ENCODE results near the gene C1orf87.

The C1orf87 gene

DNA sequence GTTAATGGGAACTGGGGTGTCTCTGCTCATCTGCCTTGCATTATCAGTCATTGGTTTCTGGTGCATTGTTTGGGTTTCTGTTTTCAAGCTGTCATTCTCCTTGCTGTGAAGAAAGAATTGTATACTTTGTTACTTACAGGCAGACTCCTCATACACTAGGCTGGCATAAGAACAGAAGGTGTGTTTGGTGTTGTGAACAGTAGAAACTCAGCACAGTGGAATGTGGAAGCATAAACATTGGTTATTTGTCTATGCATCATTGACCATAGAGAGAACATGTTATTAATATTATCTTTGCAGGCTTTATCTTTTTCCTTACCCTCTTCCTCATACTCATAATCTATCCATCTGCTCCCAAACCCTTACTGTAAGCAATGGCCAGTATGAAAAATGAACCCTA is 18.2 kb downstream of the C1orf87 start:
- no peak for DNase-seq

GRCh38 chr1:60054374-60054773 is 19.2 kb downstream of the C1orf87 start:
- no peak for DNase-seq

- DNase-seq = peak; percentile 24
These were observed 21.0 kb downstream of the C1orf87 start for GRCh38 chr1:60052601-60053000.

DNA sequence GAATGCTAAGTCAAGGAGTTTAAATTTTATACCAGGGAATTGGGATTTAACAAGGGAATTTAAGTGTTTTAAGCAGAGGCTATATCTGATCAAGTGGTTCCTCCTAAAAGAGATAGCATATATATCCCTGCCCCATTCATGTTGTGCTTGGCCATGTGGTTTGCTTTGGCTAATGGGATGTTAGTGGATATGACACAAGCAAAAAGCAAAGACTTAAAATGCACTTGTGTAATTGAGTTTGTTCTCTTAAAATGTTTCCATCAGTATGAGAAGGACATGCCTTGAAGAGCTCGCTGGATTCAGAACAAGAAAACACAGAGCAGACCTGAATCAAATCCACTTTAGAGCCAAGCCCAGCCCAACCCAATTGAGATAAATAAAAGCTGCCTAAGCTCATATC is 22.4 kb downstream of the C1orf87 start:
- no peak for DNase-seq

DNA sequence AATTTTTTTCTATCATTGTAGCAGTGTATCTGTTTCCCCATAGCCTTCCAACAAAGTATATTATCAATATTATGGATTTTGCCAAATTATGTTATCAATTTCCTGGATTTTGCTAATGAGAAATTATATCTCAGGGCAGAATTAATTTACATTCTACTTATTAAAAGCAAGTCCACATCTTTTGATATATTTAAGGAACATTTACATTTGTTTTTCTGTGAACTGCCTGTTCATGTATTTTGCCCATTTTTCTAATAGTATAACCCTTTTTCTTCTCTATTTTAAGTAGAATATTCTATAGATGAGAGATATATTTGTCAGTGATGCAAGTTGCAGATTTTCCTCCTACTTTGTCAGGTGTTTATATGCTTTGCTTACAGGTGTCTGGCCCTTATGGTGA is 24.4 kb downstream of the C1orf87 start:
- no peak for DNase-seq

DNA sequence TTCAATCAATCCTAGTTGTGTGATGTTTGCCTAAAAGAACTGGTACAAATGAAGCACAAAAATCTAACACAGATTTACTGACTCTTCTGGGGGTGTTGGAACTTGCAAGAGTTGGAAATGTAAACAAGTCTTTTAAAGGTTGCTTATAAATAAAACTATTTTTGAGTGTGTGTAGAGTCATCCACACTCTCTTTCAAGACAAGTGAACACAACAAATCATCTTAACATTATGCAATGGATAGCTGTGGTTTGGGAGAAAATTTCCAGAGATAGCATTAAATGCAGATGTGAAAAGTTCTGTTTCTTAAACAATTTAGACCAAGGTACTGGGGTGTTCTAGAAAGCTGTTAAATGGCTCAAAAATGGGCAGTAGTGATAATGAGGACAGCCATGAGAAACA is 28.7 kb downstream of the C1orf87 start:
- DNase-seq = no peak

GRCh38 chr1:60041783-60042182 is 31.8 kb downstream of the C1orf87 start:
- no peak for DNase-seq

- DNase-seq = no peak
These were observed 35.9 kb downstream of the C1orf87 start for GRCh38 chr1:60037669-60038068.

GRCh38 chr1:60036856-60037460 is 36.6 kb downstream of the C1orf87 start:
- no peak for DNase-seq

DNA sequence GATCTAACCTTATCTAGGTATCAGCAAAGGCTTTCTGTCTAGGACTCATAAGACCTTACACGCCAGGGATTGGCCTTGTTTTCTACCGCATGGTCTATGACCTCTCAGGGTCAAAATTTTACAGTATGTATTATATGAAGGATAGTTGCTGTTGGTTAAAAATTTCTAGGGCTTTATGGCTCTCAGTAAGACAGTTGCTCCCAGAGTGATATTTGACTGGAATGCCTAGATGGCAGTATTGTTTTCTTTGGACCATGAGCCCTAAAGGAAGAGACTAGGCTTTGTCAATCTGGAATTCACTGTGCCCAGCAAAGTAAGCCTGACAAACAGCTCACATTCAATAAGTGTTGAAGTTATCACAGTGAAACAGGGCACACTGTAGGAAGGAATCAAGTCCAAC is 37.6 kb downstream of the C1orf87 start:
- DNase-seq = no peak

GRCh38 chr1:60034999-60035398 is 38.6 kb downstream of the C1orf87 start:
- no peak for DNase-seq

DNA sequence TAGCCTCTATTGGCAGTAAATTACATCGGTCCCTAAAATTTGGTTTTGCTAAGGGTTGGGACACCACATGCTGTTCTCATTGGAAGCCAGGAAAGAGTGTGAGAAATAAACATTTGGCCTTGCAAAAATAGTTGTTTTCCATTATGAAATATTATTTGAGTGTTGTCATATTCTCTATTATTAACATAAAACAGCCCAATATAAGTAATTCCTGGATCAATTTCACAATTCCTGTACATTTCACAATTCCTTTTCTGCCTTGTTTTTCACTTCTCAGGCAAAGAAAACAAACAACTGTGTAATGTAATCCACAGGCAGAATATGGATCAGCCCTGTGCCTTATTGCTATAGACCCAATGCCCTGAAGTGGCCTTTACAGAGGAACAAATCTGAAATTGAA is 40.5 kb downstream of the C1orf87 start:
- no peak for DNase-seq

GRCh38 chr1:60031146-60031545 is 42.4 kb downstream of the C1orf87 start:
- DNase-seq = no peak

DNA sequence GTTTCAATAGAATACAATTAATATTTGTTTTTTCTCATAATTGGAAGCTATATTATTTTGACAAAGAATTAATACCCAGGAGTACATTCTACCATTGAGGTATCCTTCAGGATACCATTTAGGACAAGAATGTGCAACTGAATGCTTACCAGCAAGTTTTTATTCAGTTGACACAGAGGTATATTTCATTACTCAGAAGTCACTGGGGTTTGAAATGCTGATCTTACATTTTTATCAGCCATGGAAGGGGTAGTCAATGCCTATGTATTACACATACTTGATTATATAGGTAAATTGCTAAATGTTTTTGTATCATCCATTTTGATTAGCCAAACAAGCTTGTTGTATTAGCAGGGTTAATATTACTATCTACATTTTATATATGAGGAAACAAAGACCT is 48.0 kb downstream of the C1orf87 start:
- no peak for DNase-seq

DNA sequence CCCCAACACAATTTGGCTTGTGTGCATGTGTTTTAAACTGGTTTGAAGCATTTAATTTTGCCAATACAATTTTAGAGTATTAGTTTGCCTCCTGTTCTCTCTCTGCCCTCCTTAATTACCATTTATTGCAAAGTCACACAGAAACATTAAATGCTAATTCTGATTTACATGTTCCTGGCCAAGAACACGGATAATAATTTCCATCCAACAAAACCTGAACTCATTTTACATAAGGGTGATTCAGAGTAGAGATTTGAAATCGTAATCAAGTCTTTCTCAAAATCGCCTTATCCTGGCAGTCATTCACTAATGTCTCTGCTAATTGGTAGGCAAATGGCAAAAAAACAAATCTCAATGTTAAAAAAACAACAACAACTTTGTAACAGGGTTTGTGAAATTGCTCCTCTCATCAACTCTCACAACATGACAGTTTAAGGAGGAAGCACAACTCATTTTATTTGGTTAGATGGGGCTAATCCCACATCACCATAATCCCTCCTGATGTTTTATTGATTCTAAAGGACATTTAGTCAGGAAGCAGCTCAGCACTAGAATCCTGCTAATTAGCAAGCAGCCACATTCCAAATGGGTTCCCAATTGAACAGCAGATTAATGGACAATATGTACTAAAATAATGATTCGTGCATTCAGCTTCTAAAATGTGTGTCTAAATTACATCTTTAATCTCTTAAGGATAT is 55.9 kb downstream of the C1orf87 start:
- no peak for DNase-seq

GRCh38 chr1:60010690-60011089 is 62.9 kb downstream of the C1orf87 start:
- no peak for DNase-seq

DNA sequence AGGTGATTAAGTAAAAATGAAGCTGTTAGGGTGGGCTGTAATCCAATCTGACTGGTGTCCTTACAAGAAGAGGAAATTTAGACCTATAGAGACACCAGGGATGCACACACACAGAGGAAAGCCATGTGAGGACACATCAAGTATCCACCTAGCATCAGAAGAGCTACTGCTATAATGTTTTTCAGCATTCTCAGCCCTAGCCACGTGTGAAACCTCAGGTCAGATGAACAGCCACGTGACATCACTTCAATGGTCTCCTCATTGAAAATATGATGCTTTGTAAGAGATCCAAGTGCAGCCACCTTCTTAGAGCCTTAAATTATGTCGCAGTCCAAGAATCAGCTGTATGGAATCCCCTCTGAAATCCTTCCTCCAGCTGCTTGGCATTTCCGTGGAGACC is 65.1 kb downstream of the C1orf87 start:
- DNase-seq = no peak

GRCh38 chr1:60000625-60001024 is 72.9 kb downstream of the C1orf87 start:
- no peak for DNase-seq

DNA sequence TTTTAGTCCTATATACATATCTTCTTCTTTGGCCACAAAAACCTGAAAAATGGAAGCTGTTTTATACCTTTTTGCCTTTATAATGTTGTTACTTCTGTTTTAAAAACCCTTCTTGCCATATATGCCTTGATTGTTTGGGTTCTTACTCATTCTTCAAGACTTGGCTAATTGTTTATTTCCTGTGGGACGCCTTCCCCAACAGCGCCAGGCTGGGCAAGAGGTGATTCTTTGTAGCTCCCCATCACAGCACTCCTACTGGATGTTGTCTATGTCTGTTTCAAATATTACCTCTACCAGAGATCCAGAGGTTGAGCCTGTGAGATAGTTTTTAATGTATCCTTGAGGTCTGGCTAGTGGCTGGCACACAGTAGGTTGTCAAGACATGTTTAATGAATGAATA is 73.8 kb downstream of the C1orf87 start:
- no peak for DNase-seq

- no peak for DNase-seq
These were observed 74.6 kb downstream of the C1orf87 start for GRCh38 chr1:59999006-59999405.

DNA sequence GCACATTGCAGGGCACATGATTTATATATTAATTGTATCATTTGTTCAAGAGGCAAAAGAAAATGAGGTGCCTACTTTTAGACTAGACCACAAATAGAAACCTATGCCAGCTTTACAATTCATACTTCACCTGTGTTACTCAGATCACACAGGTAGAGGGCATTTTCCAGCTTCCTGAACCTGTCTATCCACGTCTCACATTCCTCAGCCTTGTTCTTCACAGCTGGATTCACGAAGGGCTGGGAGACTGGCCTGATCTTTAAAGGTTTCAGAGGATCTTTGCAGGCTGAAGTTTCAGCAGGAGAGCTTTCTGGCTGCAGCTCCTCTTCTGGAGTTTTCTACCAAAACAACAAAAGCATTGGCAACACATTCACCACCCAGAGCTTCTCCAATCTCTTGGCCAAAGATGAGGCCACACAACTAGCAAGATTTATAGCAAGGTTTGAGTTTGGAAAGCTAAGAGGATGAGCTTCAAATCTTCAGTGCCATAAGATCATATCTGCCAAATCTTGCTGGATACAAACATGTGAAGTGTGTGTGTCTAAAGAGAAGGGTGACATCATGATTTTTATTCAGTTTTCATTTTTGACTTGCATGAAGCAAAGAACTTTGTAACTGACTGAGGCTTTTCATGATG is 76.0 kb downstream of the C1orf87 start:
- DNase-seq = peak; percentile 2

- no peak for DNase-seq
These were observed 79.0 kb downstream of the C1orf87 start for GRCh38 chr1:59994302-59995198.

GRCh38 chr1:59992040-59992820 is 81.3 kb downstream of the C1orf87 start:
- DNase-seq = no peak

All from NCI-H146 (cell line).